Measurements from ENCODE around the gene TPI1. TPM values are rescaled to one million over a fixed set of nuclear protein-coding genes. Genes with fewer than 3 reads are reported as not detected.
A peak's percentile ranks its signal among the peaks of the same experiment; 100 is the strongest.
"Not testable (repeated sequence)": the region's sequence is repeated elsewhere in the genome, so short reads cannot be mapped to it uniquely, and the experiment has no call there.

TPI1 gene
- polyA plus RNA-seq, 1 of the 3 experiments (the other 2 are of a cell fraction) = 1,175 TPM

DNA sequence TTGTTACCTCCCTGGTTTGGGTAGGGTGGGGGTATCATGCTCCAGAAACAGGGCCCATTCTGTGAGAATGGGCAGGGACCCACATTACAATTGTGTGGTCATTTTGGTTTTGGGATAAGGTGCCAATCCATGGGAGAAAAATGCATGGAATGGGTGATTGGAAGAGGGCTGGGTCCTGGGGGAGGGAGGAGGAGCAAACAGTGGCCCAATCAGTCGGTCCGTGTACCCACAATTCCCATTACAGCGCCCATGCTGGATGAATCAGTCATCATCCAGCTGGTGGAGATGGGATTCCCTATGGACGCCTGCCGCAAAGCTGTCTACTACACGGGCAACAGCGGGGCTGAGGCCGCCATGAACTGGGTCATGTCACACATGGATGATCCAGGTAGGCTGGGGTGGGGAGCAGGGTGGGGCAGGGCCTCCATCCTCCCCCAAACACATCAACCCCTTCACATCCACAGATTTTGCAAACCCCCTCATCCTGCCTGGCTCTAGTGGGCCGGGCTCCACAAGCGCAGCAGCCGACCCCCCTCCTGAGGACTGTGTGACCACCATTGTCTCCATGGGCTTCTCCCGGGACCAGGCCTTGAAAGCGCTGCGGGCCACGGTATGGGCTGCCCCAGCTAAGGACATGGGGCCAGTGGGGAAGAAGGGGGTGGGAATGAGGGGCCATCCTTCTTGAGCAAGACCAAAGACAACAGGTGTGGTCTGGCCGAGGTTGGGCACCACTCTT lies 3.6 kb upstream of the TPI1 start:
- TF ChIP-seq TEAD4 (IDR thresholded peaks at IDR 0.05; ENCODE audit: borderline replicate concordance, insufficient read depth) = no peak
- peaks cover 8 to 11% of the 10 kb centered on the region in 2 experiments; a peak in 2 of 4 replicates for H3K4me1 ChIP-seq (ENCODE audit: control insufficient read depth in 1 of 2, insufficient read depth in 2 of 2, low read depth in 1 of 2, low read length in 1 of 2)
- H3K79me2 ChIP-seq (ENCODE audit: insufficient read depth) = peaks cover 14% of the 10 kb centered on the region
- H2AFZ ChIP-seq (ENCODE audit: low read depth) = no peak overlapping the region
- no peaks in the 10 kb centered on the region for H3K9me2 ChIP-seq
- H3K27ac ChIP-seq (ENCODE audit: low read depth in 2 of 2, low read length in 1 of 2) = no peak overlapping the region
- no peak for DNase-seq
- H3K36me3 ChIP-seq (replicated peaks in 1 of 2; ENCODE audit: control insufficient read depth in 1 of 2, insufficient read depth in 2 of 2, low read length in 1 of 2) = peaks cover 25 to 58% of the 10 kb centered on the region in 2 experiments
- POLR2A ChIA-PET = interaction anchor here (1.9 to 5.9 kb wide), 2 partner anchors 8 to 12 kb away, joined by 4 to 57 read pairs; partner anchors contain the start of genes CDCA3 and USP5
- CTCF ChIA-PET = interaction anchor here (2.7 to 10.9 kb wide), 3 partner anchors 9 to 29 kb away, joined by 15 to 164 read pairs (median 122); partner anchors contain the start of genes CDCA3, SPSB2 and USP5
- H3F3A ChIP-seq (replicated peaks; ENCODE audit: insufficient read depth) = peaks cover 7% of the 10 kb centered on the region
- no peak overlapping the region for H3K9ac ChIP-seq
- no peak overlapping the region for H3K4me2 ChIP-seq
- peaks cover 8% of the 10 kb centered on the region for H4K20me1 ChIP-seq (ENCODE audit: insufficient read depth)
- no peaks in the 10 kb centered on the region for H3K27me3 ChIP-seq (ENCODE audit: insufficient read depth)
- no peaks in the 10 kb centered on the region for H3K9me3 ChIP-seq
- no peak overlapping the region for H3K4me3 ChIP-seq (ENCODE audit: low read depth in 2 of 2, low read length in 1 of 2)
- 95% methylated on average over 11 of the region's 16 CpGs for WGBS (ENCODE audit: low lambda C conversion rate)

DNA sequence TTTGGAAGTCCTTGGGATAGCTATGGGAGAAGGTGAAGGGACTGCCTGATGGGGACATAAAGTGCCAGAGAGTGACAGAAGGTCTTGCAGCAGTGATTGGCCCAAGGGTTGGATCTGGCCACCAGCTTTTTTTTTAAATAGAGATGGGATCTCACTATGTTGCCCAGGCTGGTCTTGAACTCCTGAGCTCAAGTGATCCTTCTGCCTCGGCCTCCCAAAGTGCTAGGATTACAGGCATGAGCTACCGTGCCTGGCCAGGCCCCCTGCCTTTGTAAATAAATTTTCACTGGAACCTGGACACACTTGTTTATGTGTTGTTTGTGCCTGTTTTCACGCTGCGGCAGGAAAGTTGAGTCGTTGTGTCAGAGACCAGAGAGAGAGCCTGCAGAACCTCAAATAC lies 2.0 kb upstream of the TPI1 start:
- CTCF ChIA-PET = interaction anchor here (0.9 to 10.9 kb wide), 6 partner anchors 7 to 112 kb away, joined by 4 to 164 read pairs (median 11); partner anchors contain the start of genes CDCA3, MLF2, SPSB2 and USP5
- not testable (repeated sequence) for H2AFZ ChIP-seq (ENCODE audit: low read depth)

DNA sequence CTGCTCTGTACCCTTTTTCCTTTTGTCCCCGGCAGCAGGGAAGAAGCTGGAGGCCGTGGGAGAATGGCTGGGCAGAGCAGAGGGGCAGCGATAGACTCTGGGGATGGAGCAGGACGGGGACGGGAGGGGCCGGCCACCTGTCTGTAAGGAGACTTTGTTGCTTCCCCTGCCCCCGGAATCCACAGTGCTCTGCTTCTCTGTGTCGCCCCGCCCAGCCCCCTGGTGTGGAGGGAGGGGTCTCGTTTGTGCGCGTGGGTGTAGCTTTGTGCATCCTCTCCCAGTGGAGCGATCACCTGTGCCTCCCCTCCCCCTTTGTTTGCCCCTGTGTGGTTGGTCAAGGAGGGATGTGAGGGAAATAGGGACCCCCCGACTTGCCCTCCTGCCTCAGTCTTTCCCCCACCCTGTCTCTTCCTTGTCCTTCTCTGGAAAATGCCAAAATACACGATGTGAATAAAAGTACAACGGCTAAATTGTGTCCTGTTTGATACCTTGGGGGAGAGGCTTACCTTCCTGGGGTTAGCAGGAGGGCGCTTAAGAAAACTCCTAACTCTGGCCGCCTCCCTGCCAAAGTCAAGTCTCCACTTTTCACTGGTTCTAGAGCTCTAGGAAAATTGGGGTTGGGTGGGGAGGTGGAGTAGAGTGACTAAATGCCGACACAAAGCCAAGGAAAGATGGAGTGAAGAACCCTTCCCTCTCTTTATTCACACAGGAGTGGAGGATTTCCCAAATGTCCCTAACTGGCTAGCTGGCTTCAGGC lies 990 bp upstream of the TPI1 start:
- DNase-seq = no peak
- peaks cover 29 to 31% of the 10 kb centered on the region in 2 experiments for H3K4me1 ChIP-seq (ENCODE audit: control insufficient read depth in 1 of 2, insufficient read depth in 2 of 2, low read depth in 1 of 2, low read length in 1 of 2)
- no peaks in the 10 kb centered on the region for H3K27me3 ChIP-seq (ENCODE audit: insufficient read depth)
- ChIA-PET CTCF (interaction anchor here (0.7 to 10.9 kb wide), 12 partner anchors 8 to 275 kb away, joined by 3 to 164 read pairs (median 4); partner anchors contain the start of genes C12orf57, CDCA3, MLF2 and PTMS), POLR2A (interaction anchor here (0.5 to 5.9 kb wide), 7 partner anchors 11 to 1850 kb away, joined by 3 to 57 read pairs (median 4); partner anchors contain the start of genes CDCA3, GPR162, MLF2 and USP5)
- H4K20me1 ChIP-seq (ENCODE audit: insufficient read depth) = peaks cover 34% of the 10 kb centered on the region
- H3F3A ChIP-seq (replicated peaks; ENCODE audit: insufficient read depth) = peaks cover 25% of the 10 kb centered on the region
- H3K4me3 ChIP-seq (ENCODE audit: low read depth in 2 of 2, low read length in 1 of 2) = peak overlapping the region; percentile 51 to 91; a peak in 3 of 4 replicates
- TF ChIP-seq RFX5 (IDR thresholded peaks at IDR 0.05; ENCODE audit: low read length) (no peak), SMC3 (IDR thresholded peaks at IDR 0.05; ENCODE audit: low read depth, low read length) (no peak), RAD21 (IDR thresholded peaks at IDR 0.05; ENCODE audit: low read length) (no peak), TEAD4 (IDR thresholded peaks at IDR 0.05; ENCODE audit: borderline replicate concordance, insufficient read depth) (no peak), MXI1 (IDR thresholded peaks at IDR 0.05; ENCODE audit: low read depth, low read length) (no peak), NRF1 (IDR thresholded peaks at IDR 0.05; ENCODE audit: low read depth, low read length) (no peak), JUND (IDR thresholded peaks at IDR 0.05) (no peak)
- 94% methylated on average over 16 of the region's 19 CpGs for WGBS (ENCODE audit: low lambda C conversion rate)
- H3K27ac ChIP-seq (ENCODE audit: low read depth in 2 of 2, low read length in 1 of 2) = peak overlapping the region; percentile 51 to 79
- peaks cover 27 to 52% of the 10 kb centered on the region in 2 experiments for H3K36me3 ChIP-seq (replicated peaks in 1 of 2; ENCODE audit: control insufficient read depth in 1 of 2, insufficient read depth in 2 of 2, low read length in 1 of 2)
- no peaks in the 10 kb centered on the region for H3K9me3 ChIP-seq
- H3K9ac ChIP-seq = peak overlapping the region; percentile 63; the same call in 1 of the 2 replicates
- peak overlapping the region; percentile 57 for H2AFZ ChIP-seq (ENCODE audit: low read depth)
- H3K4me2 ChIP-seq = peak overlapping the region; percentile 99
- H3K79me2 ChIP-seq (ENCODE audit: insufficient read depth) = peaks cover 40% of the 10 kb centered on the region
- H3K9me2 ChIP-seq = no peaks in the 10 kb centered on the region

More for the DNA sequence above, 2.0 kb upstream of the TPI1 start:
- 95% methylated on average over 5 of the region's 5 CpGs for WGBS (ENCODE audit: low lambda C conversion rate)
- not testable (repeated sequence) for H3K9me2 ChIP-seq; H3K4me3 ChIP-seq (ENCODE audit: low read depth in 2 of 2, low read length in 1 of 2); H3K9ac ChIP-seq; DNase-seq; H3K27me3 ChIP-seq (ENCODE audit: insufficient read depth); H3K4me2 ChIP-seq; H3K9me3 ChIP-seq; H3K27ac ChIP-seq (ENCODE audit: low read depth in 2 of 2, low read length in 1 of 2)
- H4K20me1 ChIP-seq (ENCODE audit: insufficient read depth) = peaks cover 24% of the 10 kb centered on the region
- H3K4me1 ChIP-seq (ENCODE audit: control insufficient read depth in 1 of 2, insufficient read depth in 2 of 2, low read depth in 1 of 2, low read length in 1 of 2) = peaks cover 21 to 26% of the 10 kb centered on the region in 2 experiments; a peak in 3 of 4 replicates
- POLR2A ChIA-PET = interaction anchor here (1.3 to 5.9 kb wide), 3 partner anchors 10 to 49 kb away, joined by 3 to 57 read pairs (median 4); partner anchors contain the start of genes CDCA3, ENO2 and USP5
- H3K79me2 ChIP-seq (ENCODE audit: insufficient read depth) = peaks cover 30% of the 10 kb centered on the region
- H3K36me3 ChIP-seq (replicated peaks in 1 of 2; ENCODE audit: control insufficient read depth in 1 of 2, insufficient read depth in 2 of 2, low read length in 1 of 2) = peaks cover 22 to 53% of the 10 kb centered on the region in 2 experiments
- peaks cover 16% of the 10 kb centered on the region for H3F3A ChIP-seq (replicated peaks; ENCODE audit: insufficient read depth)

Data from SK-N-SH (cell line).